H9 (cell line): ENCODE data around the gene MBP. TPM values are rescaled to one million over a fixed set of nuclear protein-coding genes. Genes with fewer than 3 reads are reported as not detected.

Source experiments
- DNase-seq: peaks from one replicate; pipeline ENCODE4 v3.0.0-alpha.2; 2017
- H2AFZ ChIP-seq: one replicate; pipeline ENCODE4 v1.6.1; 2013; ENCODE audit warnings: mild to moderate bottlenecking, low read length, control low read depth, moderate library complexity
- H2AK5ac ChIP-seq: 2 replicates; pipeline ENCODE4 v1.6.1; 2013; ENCODE audit warnings: low read length, control low read depth, mixed read lengths; ENCODE audit not compliant: insufficient read length
- H2BK120ac ChIP-seq: one replicate; pipeline ENCODE4 v1.6.1; 2013; ENCODE audit warnings: low read depth, mild to moderate bottlenecking, low read length, control low read depth, inconsistent platforms; ENCODE audit not compliant: poor library complexity, severe bottlenecking
- H2BK12ac ChIP-seq: 2 replicates; pipeline ENCODE4 v1.6.1; 2013; ENCODE audit warnings: low read length, control low read depth, mixed read lengths, low read depth; ENCODE audit not compliant: insufficient read length
- H2BK15ac ChIP-seq: 2 replicates; pipeline ENCODE4 v1.6.1; 2013; ENCODE audit warnings: low read depth, low read length, control low read depth
- H2BK20ac ChIP-seq: one replicate; pipeline ENCODE4 v1.6.1; 2013; ENCODE audit warnings: low read depth, mild to moderate bottlenecking, low read length, control low read depth, inconsistent platforms; ENCODE audit not compliant: poor library complexity, severe bottlenecking
- H2BK5ac ChIP-seq: 2 replicates; pipeline ENCODE4 v1.6.1; 2013; ENCODE audit warnings: low read length, control low read depth, mixed read lengths; ENCODE audit not compliant: insufficient read length
- H3K14ac ChIP-seq: 2 replicates; pipeline ENCODE4 v1.6.1; 2013; ENCODE audit warnings: low read length, control low read depth; ENCODE audit not compliant: insufficient read depth
- H3K18ac ChIP-seq: 2 replicates; pipeline ENCODE4 v1.6.1; 2013; ENCODE audit warnings: low read depth, mild to moderate bottlenecking, mixed read lengths, low read length, control low read depth; ENCODE audit not compliant: insufficient read length
- H3K23ac ChIP-seq: 2 replicates; pipeline ENCODE4 v1.6.1; 2013; ENCODE audit warnings: low read length, control low read depth, mixed read lengths, low read depth; ENCODE audit not compliant: insufficient read length
- H3K23me2 ChIP-seq: 2 replicates; pipeline ENCODE4 v1.6.1; 2013; ENCODE audit warnings: low read depth, mild to moderate bottlenecking, mixed read lengths, low read length, control low read depth; ENCODE audit not compliant: insufficient read length, poor library complexity, severe bottlenecking
- H3K27ac ChIP-seq: 2 replicates; pipeline ENCODE4 v1.5.1; 2013; ENCODE audit warnings: low read length, control low read depth, mixed read lengths, low read depth; ENCODE audit not compliant: insufficient read length
- H3K27me3 ChIP-seq: 2 replicates; pipeline ENCODE4 v1.6.1; 2013; ENCODE audit warnings: low read length, control low read depth, inconsistent platforms; ENCODE audit not compliant: insufficient read depth
- H3K4ac ChIP-seq: 2 replicates; pipeline ENCODE4 v1.6.1; 2013; ENCODE audit warnings: low read depth, mild to moderate bottlenecking, control low read depth, inconsistent platforms, low read length, moderate library complexity
- H3K4me1 ChIP-seq: 2 replicates; pipeline ENCODE4 v1.6.1; 2013; ENCODE audit warnings: low read length, control low read depth, inconsistent platforms; ENCODE audit not compliant: insufficient read depth
- H3K4me2 ChIP-seq: 2 replicates; pipeline ENCODE4 v1.6.1; 2013; ENCODE audit warnings: low read length, control low read depth, mixed read lengths; ENCODE audit not compliant: insufficient read length, insufficient read depth
- H3K56ac ChIP-seq: 2 replicates; pipeline ENCODE4 v1.6.1; 2013; ENCODE audit warnings: low read depth, mild to moderate bottlenecking, mixed read lengths, low read length, control low read depth; ENCODE audit not compliant: insufficient read length
- H3K79me1 ChIP-seq: 2 replicates; pipeline ENCODE4 v1.6.1; 2013; ENCODE audit warnings: low read depth, mild to moderate bottlenecking, moderate library complexity, low read length, control low read depth, inconsistent platforms; ENCODE audit not compliant: insufficient read depth, poor library complexity, severe bottlenecking
- H3K79me2 ChIP-seq: 2 replicates; pipeline ENCODE4 v1.6.1; 2013; ENCODE audit warnings: low read length, control low read depth, inconsistent platforms; ENCODE audit not compliant: insufficient read depth
- H3K9ac ChIP-seq: 2 replicates; pipeline ENCODE4 v1.6.1; 2013; ENCODE audit warnings: low read length, control low read depth, mixed read lengths; ENCODE audit not compliant: insufficient read length; ENCODE audit errors: extremely low read depth
- H3K9me3 ChIP-seq: one replicate; pipeline ENCODE4 v1.6.1; 2013; ENCODE audit warnings: low read depth, low read length, inconsistent platforms; ENCODE audit not compliant: control insufficient read depth
- H3T11ph ChIP-seq: one replicate; pipeline ENCODE4 v1.6.1; 2013; ENCODE audit warnings: mild to moderate bottlenecking, low read length, control low read depth, inconsistent platforms
- H4K20me1 ChIP-seq: one replicate; pipeline ENCODE4 v1.6.1; 2013; ENCODE audit not compliant: control insufficient read depth, insufficient read length, insufficient read depth
- H4K5ac ChIP-seq: 2 replicates; pipeline ENCODE4 v1.6.1; 2013; ENCODE audit warnings: low read depth, mild to moderate bottlenecking, mixed read lengths, low read length, control low read depth; ENCODE audit not compliant: insufficient read length
- H4K8ac ChIP-seq: replicated peaks from 2 replicates; pipeline ENCODE4 v1.6.1; 2013; ENCODE audit warnings: low read length, control low read depth, mixed read lengths, low read depth; ENCODE audit not compliant: insufficient read length
- H4K91ac ChIP-seq: 2 replicates; pipeline ENCODE4 v1.6.1; 2013; ENCODE audit warnings: low read depth, mild to moderate bottlenecking, moderate library complexity, mixed read lengths, low read length, control low read depth; ENCODE audit not compliant: insufficient read length
- H3K27ac Mint-ChIP-seq, 3 experiments: 2 replicates in 2 of 3; 3 replicates in 1 of 3; pipeline ENCODE4 v1.8.0; 2020 to 2021; ENCODE audit warnings: mixed read lengths in 3 of 3, mild to moderate bottlenecking in 1 of 3, moderate library complexity in 1 of 3
- H3K27me3 Mint-ChIP-seq: 2 replicates; pipeline ENCODE4 v1.8.0; 2021; ENCODE audit warnings: low read depth, mild to moderate bottlenecking, moderate library complexity, mixed read lengths
- H3K36me3 Mint-ChIP-seq, 3 experiments: 2 replicates in 2 of 3; 3 replicates in 1 of 3; pipeline ENCODE4 v1.8.0; 2020 to 2021; ENCODE audit warnings: low read depth in 3 of 3, mixed read lengths in 3 of 3; ENCODE audit not compliant: insufficient read depth in 1 of 3
- H3K4me1 Mint-ChIP-seq, 2 experiments: 2 replicates each; pipeline ENCODE4 v1.8.0; 2020; ENCODE audit warnings: mixed read lengths in 2 of 2
- H3K4me3 Mint-ChIP-seq, 2 experiments: 2 replicates in 1 of 2; 3 replicates in 1 of 2; pipeline ENCODE4 v1.8.0; 2020 to 2021; ENCODE audit warnings: mild to moderate bottlenecking in 2 of 2, mixed read lengths in 2 of 2, moderate library complexity in 1 of 2
- H3K9me3 Mint-ChIP-seq, 2 experiments: 2 replicates in 1 of 2; 3 replicates in 1 of 2; pipeline ENCODE4 v1.8.0; 2020; ENCODE audit warnings: mild to moderate bottlenecking in 2 of 2, mixed read lengths in 2 of 2, moderate library complexity in 1 of 2
- CTCF ChIP-seq: fragments of 200-600 bp; sonication (generic); conservative IDR thresholded peaks from 3 replicates; pipeline ENCODE4 v1.8.0; 2021; ENCODE audit warnings: antibody characterized with exemption, mild to moderate bottlenecking
- WGBS: extraction: QIAGEN DNeasy Blood & Tissue Kit; methylation state at CpG from one replicate; pipeline ENCODE4 v1.1.7; 2013; ENCODE audit warnings: missing lambda C conversion rate, low lambda C conversion rate, mixed read lengths; ENCODE audit not compliant: insufficient read length; ENCODE audit errors: extremely low coverage; 5-methylcytosine and 5-hydroxymethylcytosine counted together
- total RNA-seq: library from RNA; stranded (reverse); gene quantifications from 2 replicates; pipeline ENCODE4 v1.2.1, GENCODE V29; 2021

Gene MBP
- total RNA-seq, 1 experiment from 2014 or later: 8.6 TPM

GRCh38 chr18:77081390-77081778 lies 51.2 kb downstream of the MBP start:
- no peak overlapping the region for H3K4me2 ChIP-seq
- H2BK15ac ChIP-seq: no peak overlapping the region
- H3K79me1 ChIP-seq: no peaks in the 10 kb centered on the region
- H2BK120ac ChIP-seq: no peak overlapping the region
- no peaks in the 10 kb centered on the region for H4K20me1 ChIP-seq
- H4K8ac ChIP-seq: no peak overlapping the region
- no peak overlapping the region for H3K4me3 Mint-ChIP-seq
- H3K79me2 ChIP-seq: no peaks in the 10 kb centered on the region
- TF ChIP-seq CTCF: no peak
- no peaks in the 10 kb centered on the region for H3K23me2 ChIP-seq
- H3K9me3 Mint-ChIP-seq: 0 out of 5 replicates have a peak, but pooled peaks cover 0 to 2% of the 10 kb centered on the region in 2 experiments
- peaks cover 3% of the 10 kb centered on the region; the same call in 1 of the 2 replicates for H3K4me1 ChIP-seq
- no peak overlapping the region for H3K56ac ChIP-seq
- no peaks in the 10 kb centered on the region for H3K9me3 ChIP-seq
- H4K5ac ChIP-seq: no peak overlapping the region
- H3K27ac ChIP-seq: no peak overlapping the region
- H3K27ac Mint-ChIP-seq: no peak overlapping the region
- no peak overlapping the region for H2BK20ac ChIP-seq
- H3K36me3 Mint-ChIP-seq: no peaks in the 10 kb centered on the region; a peak in 2 of 7 replicates
- no peak overlapping the region for H4K91ac ChIP-seq
- no peak overlapping the region for H3K9ac ChIP-seq
- H3K23ac ChIP-seq: no peak overlapping the region
- peaks cover 7 to 10% of the 10 kb centered on the region in 2 experiments; a peak in 3 of 4 replicates for H3K4me1 Mint-ChIP-seq
- peaks cover 11% of the 10 kb centered on the region for H3K27me3 Mint-ChIP-seq
- no peak overlapping the region for H2BK12ac ChIP-seq
- H3K14ac ChIP-seq: no peak overlapping the region
- H3K27me3 ChIP-seq: no peaks in the 10 kb centered on the region
- no peak overlapping the region for H3T11ph ChIP-seq
- no peak overlapping the region for H3K18ac ChIP-seq
- H3K4ac ChIP-seq: no peak overlapping the region
- H2AK5ac ChIP-seq: no peak overlapping the region
- no peak for DNase-seq
- no peak overlapping the region for H2BK5ac ChIP-seq
- no CpG with 5 or more reads among the region's 2 CpGs for WGBS
- H2AFZ ChIP-seq: no peak overlapping the region
